T-cell (primary cell): ENCODE data around the gene GH2. TPM values are rescaled to one million over a fixed set of nuclear protein-coding genes. Genes with fewer than 3 reads are reported as not detected.
"Not testable (repeated sequence)": the region's sequence is repeated elsewhere in the genome, so short reads cannot be mapped to it uniquely, and the experiment has no call there.

Experiments
- ATAC-seq, 4 experiments: fragments of 200-7000 bp in 3 of 4; fragments of 150-1000 bp in 1 of 4; cut with Tn5 transposase; replicated peaks in 1 of 4; 1 replicate in 3 of 4; 2 replicates in 1 of 4; pipeline ENCODE4 v1.10.0; 2021; ENCODE audit warnings: moderate library complexity in 3 of 4, mild to moderate bottlenecking in 2 of 4, moderate number of reproducible peaks in 1 of 4
- CTCF ChIA-PET, 2 donors: fragments of 300-600 bp; sonication (Branson Sonifier 250); formaldehyde crosslinking; loops; one replicate each; lab custom pipeline; 2022; ENCODE audit warnings: antibody characterized with exemption in 2 of 2; lab: Charles Lee
- POLR2A ChIA-PET, 2 donors: fragments of 300-600 bp; sonication (Branson Sonifier 250); formaldehyde crosslinking; loops; one replicate each; lab custom pipeline; 2022; ENCODE audit warnings: antibody characterized with exemption in 2 of 2; lab: Charles Lee
- DNase-seq, 35 experiments: peaks; one replicate each; pipeline versions ENCODE4 v3.0.0 to v3.0.0-alpha.2; 2013 to 2023
- H3K27ac ChIP-seq: one replicate; pipeline ENCODE4 v1.5.1; 2013; ENCODE audit warnings: low read length
- H3K27me3 ChIP-seq, 2 experiments: replicated peaks in 1 of 2; 1 replicate in 1 of 2; 2 replicates in 1 of 2; pipeline versions ENCODE4 v1.6.1 to v1.7.0; 2013; ENCODE audit warnings: low read length in 1 of 2, mixed read lengths in 1 of 2; ENCODE audit not compliant: control insufficient read depth in 2 of 2, insufficient read depth in 2 of 2; ENCODE audit errors: extremely low read depth in 1 of 2
- H3K36me3 ChIP-seq, 2 donors: 1 replicate in 1 of 2; 2 replicates in 1 of 2; pipeline versions ENCODE4 v1.6.1 to v1.7.0; 2013; ENCODE audit warnings: low read length in 1 of 2; ENCODE audit not compliant: control insufficient read depth in 2 of 2, insufficient read depth in 1 of 2; ENCODE audit errors: extremely low read depth in 1 of 2
- H3K4me1 ChIP-seq, 2 experiments: 1 replicate in 1 of 2; 2 replicates in 1 of 2; pipeline versions ENCODE4 v1.6.1 to v1.7.0; 2013; ENCODE audit warnings: low read length in 2 of 2, mixed read lengths in 1 of 2; ENCODE audit not compliant: insufficient read depth in 2 of 2, control insufficient read depth in 1 of 2; ENCODE audit errors: extremely low read depth in 1 of 2
- H3K4me3 ChIP-seq, 2 donors: 1 replicate in 1 of 2; 2 replicates in 1 of 2; pipeline versions ENCODE4 v1.5.1 to v1.7.0; 2013; ENCODE audit warnings: mild to moderate bottlenecking in 2 of 2, low read length in 1 of 2, moderate library complexity in 1 of 2; ENCODE audit not compliant: control insufficient read depth in 1 of 2; ENCODE audit errors: extremely low read depth in 1 of 2
- H3K9me3 ChIP-seq: 2 replicates; pipeline ENCODE4 v1.7.0; 2013
- H3K27ac Mint-ChIP-seq, 2 donors: one replicate each; pipeline ENCODE4 v1.8.0; 2020 to 2021; ENCODE audit warnings: mild to moderate bottlenecking in 2 of 2, mixed read lengths in 2 of 2
- H3K27me3 Mint-ChIP-seq, 2 donors: one replicate each; pipeline ENCODE4 v1.8.0; 2021 to 2022; ENCODE audit warnings: mixed read lengths in 2 of 2
- H3K36me3 Mint-ChIP-seq: one replicate; pipeline ENCODE4 v1.8.0; 2021; ENCODE audit warnings: mixed read lengths
- H3K4me1 Mint-ChIP-seq, 3 donors: one replicate each; pipeline ENCODE4 v1.8.0; 2020 to 2022; ENCODE audit warnings: mixed read lengths in 3 of 3, mild to moderate bottlenecking in 1 of 3
- H3K4me3 Mint-ChIP-seq, 3 donors: one replicate each; pipeline ENCODE4 v1.8.0; 2020 to 2022; ENCODE audit warnings: mild to moderate bottlenecking in 3 of 3, mixed read lengths in 3 of 3, moderate library complexity in 3 of 3
- H3K9me3 Mint-ChIP-seq, 3 donors: one replicate each; pipeline ENCODE4 v1.8.0; 2020 to 2022; ENCODE audit warnings: mixed read lengths in 3 of 3
- WGBS: methylation state at CpG from one replicate; pipeline ENCODE4 v1.1.5; 2013; ENCODE audit warnings: missing lambda C conversion rate; ENCODE audit not compliant: insufficient coverage; 5-methylcytosine and 5-hydroxymethylcytosine counted together
- total RNA-seq, 35 experiments: library from RNA in 6 of 35; stranded (reverse) in 6 of 35; fragments of 120-200 nt in 1 of 35; gene quantifications; one replicate each; pipeline versions ENCODE4 v1.2.1 to v1.2.4 and lab custom pipeline; 2013 to 2026

GH2 gene
- total RNA-seq, 5 donors from 2014 or later (not counting 1 experiment from before 2014, with no cell fraction given): not detected

GRCh38 chr17:63871646-63872365 is 9.9 kb downstream of the GH2 start:
- H3K36me3 ChIP-seq, H3K4me1 Mint-ChIP-seq, POLR2A ChIA-PET, H3K9me3 ChIP-seq, H3K9me3 Mint-ChIP-seq, DNase-seq, H3K27me3 ChIP-seq, H3K4me3 ChIP-seq, ATAC-seq, H3K36me3 Mint-ChIP-seq, H3K27me3 Mint-ChIP-seq, H3K27ac Mint-ChIP-seq, H3K4me3 Mint-ChIP-seq, H3K4me1 ChIP-seq, H3K27ac ChIP-seq, CTCF ChIA-PET: not testable (repeated sequence)
- WGBS: no CpG with 5 or more reads among the region's 15 CpGs

GRCh38 chr17:63870292-63870665 is 11.5 kb downstream of the GH2 start:
- H3K27ac ChIP-seq, H3K4me1 ChIP-seq, H3K4me3 ChIP-seq, H3K27me3 ChIP-seq, POLR2A ChIA-PET, H3K9me3 Mint-ChIP-seq, H3K4me1 Mint-ChIP-seq, H3K27ac Mint-ChIP-seq, H3K36me3 Mint-ChIP-seq, H3K36me3 ChIP-seq, H3K4me3 Mint-ChIP-seq, DNase-seq, H3K27me3 Mint-ChIP-seq, ATAC-seq, H3K9me3 ChIP-seq: not testable (repeated sequence)
- CTCF ChIA-PET: interaction anchor here in 1 of 2 donors (0.6 kb wide), 1 partner anchor 428 kb away, joined by 3 read pairs; no protein-coding TSS in a partner anchor
- WGBS: no CpG with 5 or more reads among the region's 4 CpGs

DNA sequence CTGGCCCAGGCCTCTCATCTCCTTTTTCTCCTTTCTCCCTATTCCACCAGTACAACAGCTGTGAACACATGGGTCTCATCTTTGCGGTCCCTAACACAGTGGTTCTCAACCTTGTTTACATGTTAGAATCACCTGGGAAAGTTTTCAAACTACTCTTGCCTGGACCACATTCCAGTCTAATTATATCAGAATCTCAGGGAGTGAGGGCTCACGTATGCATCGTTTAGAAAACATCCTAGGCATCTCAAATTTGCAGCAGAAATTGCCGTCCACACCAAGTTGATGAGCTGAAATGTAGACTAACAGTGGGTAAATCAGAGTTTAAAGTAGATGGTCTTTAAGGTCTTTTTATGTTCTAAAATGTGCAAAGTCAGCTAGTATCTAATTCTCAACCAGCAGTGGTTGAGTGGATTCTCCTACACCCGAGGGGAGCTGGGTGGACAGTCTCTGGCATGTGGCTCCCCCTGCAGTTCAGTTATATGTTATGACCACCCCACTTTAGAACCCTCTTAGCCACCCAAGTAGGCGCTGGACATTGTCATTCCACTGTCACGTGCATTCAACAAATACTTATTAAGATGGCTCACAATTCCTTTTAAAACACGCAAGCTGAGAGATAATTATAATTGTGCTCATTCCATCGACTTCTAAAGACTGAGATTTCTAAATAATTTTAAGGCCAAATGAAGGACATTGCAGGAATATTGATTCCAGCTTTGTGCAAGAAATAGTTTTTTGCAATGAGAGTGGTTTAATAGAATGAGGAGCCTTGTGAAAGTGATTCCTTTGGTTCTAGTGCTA is 12.1 kb downstream of the GH2 start:
- H3K4me1 ChIP-seq, H3K36me3 ChIP-seq, H3K4me1 Mint-ChIP-seq, H3K9me3 ChIP-seq, H3K36me3 Mint-ChIP-seq, H3K27ac Mint-ChIP-seq, H3K9me3 Mint-ChIP-seq, H3K27me3 ChIP-seq, ATAC-seq, H3K27ac ChIP-seq, H3K4me3 ChIP-seq, H3K27me3 Mint-ChIP-seq, POLR2A ChIA-PET, DNase-seq, H3K4me3 Mint-ChIP-seq: not testable (repeated sequence)
- 80% methylated on average over 1 of the region's 9 CpGs for WGBS
- CTCF ChIA-PET: interaction anchor here in 1 of 2 donors (0.6 kb wide), 1 partner anchor 429 kb away, joined by 3 read pairs; no protein-coding TSS in a partner anchor

GRCh38 chr17:63866625-63867024 is 15.1 kb downstream of the GH2 start:
- POLR2A ChIA-PET: interaction anchor here in 1 of 2 donors (0.6 kb wide), 1 partner anchor 317 kb away, joined by 3 read pairs; no protein-coding TSS in a partner anchor
- not testable (repeated sequence) for ATAC-seq, H3K27ac Mint-ChIP-seq, H3K4me3 ChIP-seq, H3K4me1 Mint-ChIP-seq, H3K9me3 Mint-ChIP-seq, H3K36me3 Mint-ChIP-seq, H3K27me3 ChIP-seq, H3K4me1 ChIP-seq, H3K27me3 Mint-ChIP-seq, H3K36me3 ChIP-seq, H3K9me3 ChIP-seq, H3K4me3 Mint-ChIP-seq, DNase-seq, H3K27ac ChIP-seq
- WGBS: no CpG with 5 or more reads among the region's 7 CpGs
- CTCF ChIA-PET: interaction anchor here (0.6 to 1.4 kb wide), 3 partner anchors 18 to 278 kb away, joined by 3 to 8 read pairs (median 3); no protein-coding TSS in a partner anchor

- no peaks in the 10 kb centered on the region for H3K27me3 ChIP-seq
- no peak overlapping the region for H3K4me3 ChIP-seq
- H3K9me3 ChIP-seq: no peaks in the 10 kb centered on the region
- H3K36me3 ChIP-seq: no peaks in the 10 kb centered on the region
- H3K4me1 ChIP-seq: no peaks in the 10 kb centered on the region
- no peak for ATAC-seq
- Mint-ChIP-seq H3K27ac (no peak overlapping the region), H3K9me3 (no peaks in the 10 kb centered on the region), H3K4me3 (no peak overlapping the region), H3K36me3 (no peaks in the 10 kb centered on the region), H3K27me3 (peaks cover 0 to 3% of the 10 kb centered on the region in 2 donors), H3K4me1 (no peaks in the 10 kb centered on the region)
- POLR2A ChIA-PET: interaction anchor here in 1 of 2 donors (0.6 kb wide), 1 partner anchor 24 kb away, joined by 6 read pairs; no protein-coding TSS in a partner anchor
- WGBS: 92% methylated on average over 2 of the region's 3 CpGs
- no peak for DNase-seq
- no peak overlapping the region for H3K27ac ChIP-seq
- CTCF ChIA-PET: interaction anchor here in 1 of 2 donors (0.5 to 0.6 kb wide), 2 partner anchors 884 to 1216 kb away, joined by 3 read pairs; no protein-coding TSS in a partner anchor
Measured at GRCh38 chr17:63859257-63859656, 22.5 kb downstream of the GH2 start.

- H3K27ac Mint-ChIP-seq, H3K27me3 Mint-ChIP-seq, H3K4me3 ChIP-seq, H3K9me3 Mint-ChIP-seq, H3K36me3 ChIP-seq, POLR2A ChIA-PET, H3K36me3 Mint-ChIP-seq, DNase-seq, H3K4me1 Mint-ChIP-seq, ATAC-seq, H3K27ac ChIP-seq, H3K27me3 ChIP-seq, H3K4me1 ChIP-seq, H3K4me3 Mint-ChIP-seq, H3K9me3 ChIP-seq: not testable (repeated sequence)
- CTCF ChIA-PET: interaction anchor here in 1 of 2 donors (0.7 kb wide), 1 partner anchor 47 kb away, joined by 7 read pairs; no protein-coding TSS in a partner anchor
- 81% methylated on average over 5 of the region's 8 CpGs for WGBS
Measured at GRCh38 chr17:63856425-63856824, 25.3 kb downstream of the GH2 start.
